GM23338 (cell line): ENCODE data around the gene AVPR2. TPM values are rescaled to one million over a fixed set of nuclear protein-coding genes. Genes with fewer than 3 reads are reported as not detected.

Experiments used
- ATAC-seq: fragments of 200-7000 bp; cut with Tn5 transposase; 3 replicates; pipeline ENCODE4 v1.9.1; 2020
- DNase-seq: peaks from one replicate; pipeline ENCODE4 v3.0.0-alpha.2; 2015; ENCODE audit warnings: low spot score
- H2AFZ ChIP-seq: fragments of 200-600 bp; sonication (generic); 2 replicates; pipeline ENCODE4 v1.8.0; 2016; ENCODE audit warnings: antibody characterized with exemption, mild to moderate bottlenecking, moderate library complexity
- H3F3A ChIP-seq: fragments of 200-600 bp; sonication (generic); replicated peaks from 2 replicates; pipeline ENCODE4 v1.8.0; 2017; ENCODE audit warnings: antibody characterized with exemption, mixed run types, low read depth
- H3K27ac ChIP-seq: fragments of 200-600 bp; sonication (generic); 2 replicates; pipeline ENCODE4 v1.6.1; 2016; ENCODE audit warnings: low read depth
- H3K27me3 ChIP-seq: fragments of 200-600 bp; sonication (generic); 2 replicates; pipeline ENCODE4 v1.8.0; 2016; ENCODE audit warnings: mild to moderate bottlenecking, mixed run types, moderate library complexity; ENCODE audit not compliant: insufficient read depth
- H3K36me3 ChIP-seq: fragments of 200-600 bp; sonication (generic); 2 replicates; pipeline ENCODE4 v1.8.0; 2016; ENCODE audit warnings: mild to moderate bottlenecking; ENCODE audit not compliant: insufficient read depth
- H3K4me1 ChIP-seq: fragments of 200-600 bp; sonication (generic); 2 replicates; pipeline ENCODE4 v1.8.0; 2016; ENCODE audit warnings: mild to moderate bottlenecking, moderate library complexity; ENCODE audit not compliant: insufficient read depth
- H3K4me2 ChIP-seq: fragments of 200-600 bp; sonication (generic); 2 replicates; pipeline ENCODE4 v1.7.1; 2017; ENCODE audit warnings: mixed run types
- H3K4me3 ChIP-seq: fragments of 200-600 bp; sonication (generic); 2 replicates; pipeline ENCODE4 v1.6.1; 2016; ENCODE audit warnings: mixed run types
- H3K79me2 ChIP-seq: fragments of 200-600 bp; sonication (generic); replicated peaks from 2 replicates; pipeline ENCODE4 v1.8.0; 2017; ENCODE audit warnings: mild to moderate bottlenecking; ENCODE audit not compliant: insufficient read depth
- H3K9me2 ChIP-seq: fragments of 200-600 bp; sonication (generic); 2 replicates; pipeline ENCODE4 v1.8.0; 2017; ENCODE audit not compliant: insufficient read depth
- H4K20me1 ChIP-seq: fragments of 200-600 bp; sonication (generic); replicated peaks from 2 replicates; pipeline ENCODE4 v1.8.0; 2017; ENCODE audit warnings: mild to moderate bottlenecking; ENCODE audit not compliant: insufficient read depth
- H3K27ac Mint-ChIP-seq: 2 replicates; pipeline ENCODE4 v1.8.0; 2020; ENCODE audit warnings: inconsistent platforms, mild to moderate bottlenecking, moderate library complexity, mixed read lengths
- H3K27me3 Mint-ChIP-seq: 3 replicates; pipeline ENCODE4 v1.8.0; 2022; ENCODE audit warnings: low read depth, mild to moderate bottlenecking, moderate library complexity, mixed read lengths, inconsistent platforms; ENCODE audit not compliant: insufficient read depth, poor library complexity
- H3K36me3 Mint-ChIP-seq: 3 replicates; pipeline ENCODE4 v1.8.0; 2021; ENCODE audit warnings: low read depth, mild to moderate bottlenecking, inconsistent platforms, moderate library complexity, mixed read lengths
- H3K4me1 Mint-ChIP-seq: 3 replicates; pipeline ENCODE4 v1.8.0; 2020; ENCODE audit warnings: mild to moderate bottlenecking, inconsistent platforms, mixed read lengths
- H3K4me3 Mint-ChIP-seq: 3 replicates; pipeline ENCODE4 v1.8.0; 2021; ENCODE audit warnings: moderate library complexity, mild to moderate bottlenecking, inconsistent platforms, mixed read lengths
- H3K9me3 Mint-ChIP-seq: 3 replicates; pipeline ENCODE4 v1.8.0; 2020; ENCODE audit warnings: moderate library complexity, mild to moderate bottlenecking, inconsistent platforms, mixed read lengths
- CREB1 ChIP-seq: fragments of 250-450 bp; sonication (Bioruptor Pico); IDR thresholded peaks from 2 replicates; pipeline ENCODE4 v1.5.0; 2020; ENCODE audit warnings: low read depth, mild to moderate bottlenecking, moderate library complexity
- ETS1 ChIP-seq: IDR thresholded peaks from 2 replicates; pipeline ENCODE4 v1.6.1; 2016; ENCODE audit warnings: antibody characterized with exemption
- EZH2 ChIP-seq: fragments of 200-600 bp; sonication (generic); IDR thresholded peaks from one replicate; pipeline ENCODE4 v1.8.0; 2017; ENCODE audit warnings: antibody characterized with exemption, mild to moderate bottlenecking, low read depth; ENCODE audit not compliant: unreplicated experiment
- EZH2phosphoT487 ChIP-seq: fragments of 200-600 bp; sonication (generic); IDR thresholded peaks from one replicate; pipeline ENCODE4 v1.8.1; 2018; ENCODE audit warnings: antibody characterized with exemption; ENCODE audit not compliant: unreplicated experiment
- NANOG ChIP-seq: IDR thresholded peaks from 2 replicates; pipeline ENCODE4 v1.6.1; 2016; ENCODE audit warnings: antibody characterized with exemption, borderline replicate concordance
- POLR2AphosphoS5 ChIP-seq: IDR thresholded peaks from 2 replicates; pipeline ENCODE4 v1.6.1; 2016; ENCODE audit warnings: antibody characterized with exemption, low read depth
- STAT1 ChIP-seq: IDR thresholded peaks from one replicate; pipeline ENCODE4 v1.6.1; 2016; ENCODE audit warnings: antibody characterized with exemption; ENCODE audit not compliant: unreplicated experiment
- ZNF462 ChIP-seq: fragments of 250-450 bp; sonication (Bioruptor Pico); IDR thresholded peaks from 2 replicates; pipeline ENCODE4 v1.5.0; 2020; ENCODE audit warnings: mild to moderate bottlenecking, moderate library complexity
- polyA plus RNA-seq: library from polyadenylated mRNA; unstranded; fragments of >200 nt; fragmentation: Nextera tagmentation; extraction: Ambion mirVana; gene quantifications from 2 replicates; pipeline ENCODE4 v1.2.1, GENCODE V29; 2016
- total RNA-seq: library from RNA; depleted of rRNA; stranded (reverse); fragments of >200 nt; shearing (Covaris generic); gene quantifications from 2 replicates; pipeline ENCODE4 v1.2.3, GENCODE V29; 2014
- TF ChIP-seq, protein P1 (sequence below), 2 experiments: fragments of 200-600 bp in 1 of 2; sonication (generic) in 1 of 2; conservative IDR thresholded peaks; 2 replicates each; pipeline versions ENCODE4 v1.5.1 to v1.6.1; 2016 to 2017; ENCODE audit warnings: antibody characterized with exemption in 2 of 2, low read depth in 2 of 2, mild to moderate bottlenecking in 2 of 2, moderate library complexity in 1 of 2

Gene AVPR2
- total and polyA plus RNA-seq, 2 experiments from 2014 or later, result not detected

DNA sequence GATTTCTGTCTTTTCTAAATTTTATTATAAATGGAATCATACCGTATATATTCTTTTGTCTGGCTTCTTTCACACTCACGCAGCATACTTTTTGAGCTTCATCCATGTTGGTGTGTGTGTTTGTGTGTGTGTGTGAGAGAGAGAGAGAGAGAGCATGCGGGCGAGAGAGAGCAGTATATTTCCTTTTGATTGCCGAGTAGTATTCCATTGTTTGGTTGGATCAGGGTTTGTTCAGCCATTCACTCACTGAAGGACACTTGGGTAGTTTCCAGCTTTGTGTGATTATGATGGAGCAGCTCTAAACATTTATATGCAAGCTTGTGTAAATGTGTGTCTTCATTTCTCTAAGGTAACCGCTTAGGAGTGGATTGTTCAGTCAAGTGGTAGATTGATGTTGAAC lies 15.3 kb upstream of the AVPR2 start:
- H4K20me1 ChIP-seq, result no peaks in the 10 kb centered on the region
- no peak overlapping the region for H3K4me3 Mint-ChIP-seq
- H3K27ac Mint-ChIP-seq, result no peak overlapping the region
- H3K9me2 ChIP-seq, result no peaks in the 10 kb centered on the region
- H3K27ac ChIP-seq, result no peak overlapping the region
- DNase-seq, result no peak
- no peak overlapping the region for H3K4me3 ChIP-seq
- peaks cover 16% of the 10 kb centered on the region for H3K4me1 Mint-ChIP-seq
- H3K9me3 Mint-ChIP-seq, result no peaks in the 10 kb centered on the region; the same call in 2 of the 3 replicates
- no peaks in the 10 kb centered on the region for H3K79me2 ChIP-seq
- H3K36me3 ChIP-seq, result no peaks in the 10 kb centered on the region
- peaks cover 7% of the 10 kb centered on the region; the same call in 1 of the 2 replicates for H3K4me1 ChIP-seq
- TF ChIP-seq, protein P1, sequence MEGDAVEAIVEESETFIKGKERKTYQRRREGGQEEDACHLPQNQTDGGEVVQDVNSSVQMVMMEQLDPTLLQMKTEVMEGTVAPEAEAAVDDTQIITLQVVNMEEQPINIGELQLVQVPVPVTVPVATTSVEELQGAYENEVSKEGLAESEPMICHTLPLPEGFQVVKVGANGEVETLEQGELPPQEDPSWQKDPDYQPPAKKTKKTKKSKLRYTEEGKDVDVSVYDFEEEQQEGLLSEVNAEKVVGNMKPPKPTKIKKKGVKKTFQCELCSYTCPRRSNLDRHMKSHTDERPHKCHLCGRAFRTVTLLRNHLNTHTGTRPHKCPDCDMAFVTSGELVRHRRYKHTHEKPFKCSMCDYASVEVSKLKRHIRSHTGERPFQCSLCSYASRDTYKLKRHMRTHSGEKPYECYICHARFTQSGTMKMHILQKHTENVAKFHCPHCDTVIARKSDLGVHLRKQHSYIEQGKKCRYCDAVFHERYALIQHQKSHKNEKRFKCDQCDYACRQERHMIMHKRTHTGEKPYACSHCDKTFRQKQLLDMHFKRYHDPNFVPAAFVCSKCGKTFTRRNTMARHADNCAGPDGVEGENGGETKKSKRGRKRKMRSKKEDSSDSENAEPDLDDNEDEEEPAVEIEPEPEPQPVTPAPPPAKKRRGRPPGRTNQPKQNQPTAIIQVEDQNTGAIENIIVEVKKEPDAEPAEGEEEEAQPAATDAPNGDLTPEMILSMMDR (conservative IDR thresholded peaks at IDR 0.05; ENCODE audit: low read depth in 2 of 2), result no peak
- TF ChIP-seq POLR2AphosphoS5 (no peak), ETS1 (no peak), STAT1 (no peak), CREB1 (no peak), NANOG (no peak), EZH2 (no peak), EZH2phosphoT487 (no peak)
- H3K27me3 ChIP-seq, result no peaks in the 10 kb centered on the region; the same call in 1 of the 2 replicates
- H3K36me3 Mint-ChIP-seq, result no peaks in the 10 kb centered on the region; the same call in 2 of the 3 replicates
- peaks cover 6% of the 10 kb centered on the region for H3K27me3 Mint-ChIP-seq
- ATAC-seq, result no peak
- no peaks in the 10 kb centered on the region for H3F3A ChIP-seq
- no peak overlapping the region for H2AFZ ChIP-seq
- H3K4me2 ChIP-seq, result no peak overlapping the region

DNA sequence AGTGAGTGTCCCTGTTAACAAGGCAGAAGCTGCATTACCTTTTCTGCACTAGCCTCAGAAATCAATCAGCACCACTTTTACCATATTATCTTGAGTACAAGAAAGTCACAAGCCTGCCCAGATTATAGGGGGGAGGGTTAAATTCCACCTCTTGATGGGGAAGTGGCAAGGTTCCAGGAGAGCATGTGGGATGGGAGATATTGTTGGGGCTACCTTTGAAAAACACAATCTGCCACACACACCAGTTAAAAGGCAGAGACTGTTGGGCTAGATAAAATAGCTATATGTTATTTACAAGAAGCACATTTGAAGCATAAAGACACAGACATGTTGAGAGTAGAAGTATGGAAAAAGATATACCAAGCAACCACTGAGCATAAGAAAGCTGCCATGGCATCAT lies 6.6 kb upstream of the AVPR2 start:
- Mint-ChIP-seq H3K4me1 (peaks cover 15% of the 10 kb centered on the region), H3K4me3 (no peak overlapping the region), H3K36me3 (no peaks in the 10 kb centered on the region), H3K27me3 (peaks cover 8% of the 10 kb centered on the region), H3K9me3 (no peaks in the 10 kb centered on the region; the same call in 2 of the 3 replicates), H3K27ac (no peak overlapping the region)
- H3K9me2 ChIP-seq, result no peaks in the 10 kb centered on the region
- H3K4me3 ChIP-seq, result no peak overlapping the region
- H4K20me1 ChIP-seq, result no peaks in the 10 kb centered on the region
- DNase-seq (no peak), ATAC-seq (no peak)
- H3K4me2 ChIP-seq, result no peak overlapping the region
- H3K27me3 ChIP-seq, result no peaks in the 10 kb centered on the region
- H3F3A ChIP-seq, result no peaks in the 10 kb centered on the region
- H3K79me2 ChIP-seq, result no peaks in the 10 kb centered on the region
- H3K27ac ChIP-seq, result no peak overlapping the region
- no peak overlapping the region for H2AFZ ChIP-seq
- H3K36me3 ChIP-seq, result no peaks in the 10 kb centered on the region
- H3K4me1 ChIP-seq, result peaks cover 5% of the 10 kb centered on the region; the same call in 1 of the 2 replicates
- TF ChIP-seq, protein P1 (conservative IDR thresholded peaks at IDR 0.05; ENCODE audit: low read depth in 2 of 2), result no peak
- TF ChIP-seq ETS1 (no peak), ZNF462 (CRISPR knock-in tag) (no peak)
